ENCODE data around the gene ASH1L. TPM values are rescaled to one million over a fixed set of nuclear protein-coding genes. Genes with fewer than 3 reads are reported as not detected.
"Not testable (repeated sequence)": the region's sequence is repeated elsewhere in the genome, so short reads cannot be mapped to it uniquely, and the experiment has no call there.

ASH1L gene
- total and polyA plus RNA-seq, 2 donors from 2014 or later, result 4.2 to 68.5 TPM

DNA sequence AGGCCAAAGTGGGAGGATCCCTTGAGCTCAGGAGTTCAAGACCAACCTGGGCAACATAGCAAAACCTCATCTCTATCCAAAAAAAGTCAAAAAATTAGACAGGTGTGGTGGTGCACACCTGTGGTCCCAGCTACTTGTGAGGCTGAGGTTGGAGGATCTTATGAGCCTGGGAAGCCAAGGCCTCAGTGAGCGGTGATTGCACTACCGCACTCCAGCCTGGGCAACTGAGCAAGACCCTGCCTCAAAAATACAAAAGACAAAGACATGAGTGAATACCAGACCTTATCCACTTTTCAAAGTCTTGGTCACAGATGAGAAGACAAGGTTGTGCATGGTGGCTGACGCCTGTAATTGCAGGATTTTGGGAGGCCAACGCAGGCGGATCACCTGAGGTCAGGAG lies 34.3 kb upstream of the ASH1L start:
- no peaks in the 10 kb centered on the region for H3K27me3 ChIP-seq (ENCODE audit: control insufficient read depth, insufficient read depth, low read length)
- TF ChIP-seq CTCF (IDR thresholded peaks at IDR 0.05; ENCODE audit: borderline replicate concordance, extremely low read depth, insufficient read depth), result no peak
- H3K36me3 ChIP-seq (ENCODE audit: control insufficient read depth in 2 of 3, insufficient read depth in 3 of 3, low read length in 3 of 3), result no peaks in the 10 kb centered on the region
- no peak for FAIRE-seq
- no peak overlapping the region for H3K4me3 ChIP-seq (ENCODE audit: low read length in 3 of 3)
- intact Hi-C loops (cut with DNase I), result no loop called here
- DNase-seq, result no peak
- H3K9me3 ChIP-seq (ENCODE audit: control insufficient read depth in 2 of 3, insufficient read depth in 1 of 3, low read length in 3 of 3), result no peaks in the 10 kb centered on the region
- H3K27ac ChIP-seq (ENCODE audit: low read depth in 2 of 2, low read length in 2 of 2), result no peak overlapping the region
- no peak overlapping the region for H3K9ac ChIP-seq (ENCODE audit: low read length in 3 of 3)
- no peaks in the 10 kb centered on the region for H3K4me1 ChIP-seq (ENCODE audit: control insufficient read depth in 2 of 3, insufficient read depth in 2 of 3, low read depth in 1 of 3, low read length in 3 of 3)

- H3K27ac ChIP-seq (ENCODE audit: low read depth in 2 of 2, low read length in 2 of 2); H3K27me3 ChIP-seq (ENCODE audit: control insufficient read depth, insufficient read depth, low read length); H3K9ac ChIP-seq (ENCODE audit: low read length in 3 of 3); FAIRE-seq; H3K4me1 ChIP-seq (ENCODE audit: control insufficient read depth in 2 of 3, insufficient read depth in 2 of 3, low read depth in 1 of 3, low read length in 3 of 3); intact Hi-C loops (cut with DNase I); H3K9me3 ChIP-seq (ENCODE audit: control insufficient read depth in 2 of 3, insufficient read depth in 1 of 3, low read length in 3 of 3); H3K4me3 ChIP-seq (ENCODE audit: low read length in 3 of 3); DNase-seq; H3K36me3 ChIP-seq (ENCODE audit: control insufficient read depth in 2 of 3, insufficient read depth in 3 of 3, low read length in 3 of 3): not testable (repeated sequence)
Observed at GRCh38 chr1:155595877-155596474, 33.4 kb upstream of the ASH1L start.

GRCh38 chr1:155591770-155592169 lies 29.2 kb upstream of the ASH1L start:
- H3K27ac ChIP-seq (ENCODE audit: low read depth in 2 of 2, low read length in 2 of 2), result no peak overlapping the region
- intact Hi-C loops (cut with DNase I), result no loop called here
- no peaks in the 10 kb centered on the region for H3K9me3 ChIP-seq (ENCODE audit: control insufficient read depth in 2 of 3, insufficient read depth in 1 of 3, low read length in 3 of 3)
- no peaks in the 10 kb centered on the region for H3K36me3 ChIP-seq (ENCODE audit: control insufficient read depth in 2 of 3, insufficient read depth in 3 of 3, low read length in 3 of 3)
- FAIRE-seq, result no peak
- H3K4me1 ChIP-seq (ENCODE audit: control insufficient read depth in 2 of 3, insufficient read depth in 2 of 3, low read depth in 1 of 3, low read length in 3 of 3), result no peaks in the 10 kb centered on the region
- H3K4me3 ChIP-seq (ENCODE audit: low read length in 3 of 3), result no peak overlapping the region
- no peak overlapping the region for H3K9ac ChIP-seq (ENCODE audit: low read length in 3 of 3)
- no peaks in the 10 kb centered on the region for H3K27me3 ChIP-seq (ENCODE audit: control insufficient read depth, insufficient read depth, low read length)
- TF ChIP-seq CTCF (IDR thresholded peaks at IDR 0.05; ENCODE audit: borderline replicate concordance, extremely low read depth, insufficient read depth), result peak; percentile 60
- peak in 2 of 5 donors; percentile 61 to 82 for DNase-seq

- H3K27ac ChIP-seq (ENCODE audit: low read depth in 2 of 2, low read length in 2 of 2); H3K4me3 ChIP-seq (ENCODE audit: low read length in 3 of 3); H3K36me3 ChIP-seq (ENCODE audit: control insufficient read depth in 2 of 3, insufficient read depth in 3 of 3, low read length in 3 of 3); DNase-seq; H3K9me3 ChIP-seq (ENCODE audit: control insufficient read depth in 2 of 3, insufficient read depth in 1 of 3, low read length in 3 of 3); H3K9ac ChIP-seq (ENCODE audit: low read length in 3 of 3); FAIRE-seq; H3K27me3 ChIP-seq (ENCODE audit: control insufficient read depth, insufficient read depth, low read length); intact Hi-C loops (cut with DNase I); H3K4me1 ChIP-seq (ENCODE audit: control insufficient read depth in 2 of 3, insufficient read depth in 2 of 3, low read depth in 1 of 3, low read length in 3 of 3): not testable (repeated sequence)
Observed at GRCh38 chr1:155590516-155591247, 28.1 kb upstream of the ASH1L start.

- FAIRE-seq; intact Hi-C loops (cut with DNase I); H3K27me3 ChIP-seq (ENCODE audit: control insufficient read depth, insufficient read depth, low read length): not testable (repeated sequence)
Observed at GRCh38 chr1:155589282-155589681, 26.7 kb upstream of the ASH1L start.

DNA sequence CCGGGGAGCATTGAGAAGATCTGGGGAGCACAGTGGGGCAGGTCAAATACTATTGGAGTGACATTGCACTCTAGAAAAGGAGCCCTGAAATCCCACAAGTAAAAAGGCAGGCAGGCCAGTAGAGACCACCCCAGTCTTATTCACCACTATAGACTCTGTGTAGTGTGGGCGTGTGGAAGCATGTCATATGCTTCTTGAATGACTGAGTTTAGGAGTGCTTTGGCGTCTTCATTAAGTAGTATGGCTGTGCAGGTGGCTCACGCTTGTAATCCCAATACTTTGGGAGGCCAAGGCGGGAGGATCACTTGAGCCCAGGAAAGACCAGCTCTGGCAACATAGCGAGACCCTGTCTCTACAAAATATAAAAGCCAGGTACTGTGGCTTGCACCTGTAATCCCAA lies 21.2 kb upstream of the ASH1L start:
- FAIRE-seq; H3K9me3 ChIP-seq (ENCODE audit: control insufficient read depth in 2 of 3, insufficient read depth in 1 of 3, low read length in 3 of 3); H3K4me1 ChIP-seq (ENCODE audit: control insufficient read depth in 2 of 3, insufficient read depth in 2 of 3, low read depth in 1 of 3, low read length in 3 of 3); H3K4me3 ChIP-seq (ENCODE audit: low read length in 3 of 3); H3K27me3 ChIP-seq (ENCODE audit: control insufficient read depth, insufficient read depth, low read length); H3K36me3 ChIP-seq (ENCODE audit: control insufficient read depth in 2 of 3, insufficient read depth in 3 of 3, low read length in 3 of 3); DNase-seq; H3K27ac ChIP-seq (ENCODE audit: low read depth in 2 of 2, low read length in 2 of 2); H3K9ac ChIP-seq (ENCODE audit: low read length in 3 of 3); intact Hi-C loops (cut with DNase I): not testable (repeated sequence)

More at GRCh38 chr1:155589282-155589681, 26.7 kb upstream of the ASH1L start:
- not testable (repeated sequence) for H3K9ac ChIP-seq (ENCODE audit: low read length in 3 of 3); H3K4me3 ChIP-seq (ENCODE audit: low read length in 3 of 3); H3K27ac ChIP-seq (ENCODE audit: low read depth in 2 of 2, low read length in 2 of 2); H3K4me1 ChIP-seq (ENCODE audit: control insufficient read depth in 2 of 3, insufficient read depth in 2 of 3, low read depth in 1 of 3, low read length in 3 of 3); H3K9me3 ChIP-seq (ENCODE audit: control insufficient read depth in 2 of 3, insufficient read depth in 1 of 3, low read length in 3 of 3); H3K36me3 ChIP-seq (ENCODE audit: control insufficient read depth in 2 of 3, insufficient read depth in 3 of 3, low read length in 3 of 3); DNase-seq

DNA sequence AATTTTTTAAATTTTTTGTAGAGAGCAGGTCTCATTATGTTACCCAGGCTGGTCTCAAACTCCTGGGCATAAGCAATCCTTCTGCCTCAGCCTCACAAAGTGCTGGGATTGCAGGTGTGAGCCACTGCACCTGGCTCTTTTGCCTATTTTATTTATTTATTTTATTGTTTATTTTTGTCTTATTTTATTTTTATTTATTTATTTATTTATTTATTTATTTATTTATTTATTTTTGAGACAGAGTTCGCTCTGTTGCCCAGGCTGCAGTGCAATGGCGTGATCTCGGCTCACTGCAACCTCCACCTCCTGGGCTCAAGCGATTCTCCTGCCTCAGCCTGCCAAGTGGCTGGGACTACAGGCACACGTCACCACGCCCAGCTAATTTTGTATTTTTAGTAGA lies 13.0 kb upstream of the ASH1L start:
- H3K9ac ChIP-seq (ENCODE audit: low read length in 3 of 3); H3K9me3 ChIP-seq (ENCODE audit: control insufficient read depth in 2 of 3, insufficient read depth in 1 of 3, low read length in 3 of 3); H3K4me3 ChIP-seq (ENCODE audit: low read length in 3 of 3); H3K36me3 ChIP-seq (ENCODE audit: control insufficient read depth in 2 of 3, insufficient read depth in 3 of 3, low read length in 3 of 3); H3K27ac ChIP-seq (ENCODE audit: low read depth in 2 of 2, low read length in 2 of 2); intact Hi-C loops (cut with DNase I); H3K27me3 ChIP-seq (ENCODE audit: control insufficient read depth, insufficient read depth, low read length); FAIRE-seq; DNase-seq; H3K4me1 ChIP-seq (ENCODE audit: control insufficient read depth in 2 of 3, insufficient read depth in 2 of 3, low read depth in 1 of 3, low read length in 3 of 3): not testable (repeated sequence)
